Measurements from ENCODE around the gene AQP5.
"Not testable (repeated sequence)": the region's sequence is repeated elsewhere in the genome, so short reads cannot be mapped to it uniquely, and the experiment has no call there.

AQP5 gene

GRCh38 chr12:49980501-49981349, 19.1 kb downstream of the AQP5 start:
- DNase-seq (ENCODE audit: low spot score), result no peak

GRCh38 chr12:49982246-49983087, 20.8 kb downstream of the AQP5 start:
- DNase-seq (ENCODE audit: low spot score), result no peak

GRCh38 chr12:49983892-49984291, 22.2 kb downstream of the AQP5 start:
- no peak for DNase-seq (ENCODE audit: low spot score)

GRCh38 chr12:49984476-49985359, 23.0 kb downstream of the AQP5 start:
- DNase-seq (ENCODE audit: low spot score), result no peak

GRCh38 chr12:49985981-49986380, 24.3 kb downstream of the AQP5 start:
- no peak for DNase-seq (ENCODE audit: low spot score)

GRCh38 chr12:49986476-49986875, 24.8 kb downstream of the AQP5 start:
- not testable (repeated sequence) for DNase-seq (ENCODE audit: low spot score)

- no peak for DNase-seq (ENCODE audit: low spot score)
Measured at GRCh38 chr12:49987625-49988303, 26.1 kb downstream of the AQP5 start.

GRCh38 chr12:49989400-49989799, 27.7 kb downstream of the AQP5 start:
- DNase-seq (ENCODE audit: low spot score), result not testable (repeated sequence)

- no peak for DNase-seq (ENCODE audit: low spot score)
Measured at GRCh38 chr12:49990273-49990672, 28.6 kb downstream of the AQP5 start.

- no peak for DNase-seq (ENCODE audit: low spot score)
Measured at GRCh38 chr12:49998453-49998852, 36.8 kb downstream of the AQP5 start.

- DNase-seq (ENCODE audit: low spot score), result no peak
Measured at GRCh38 chr12:50003595-50003994, 41.9 kb downstream of the AQP5 start.

GRCh38 chr12:50004696-50005095, 43.0 kb downstream of the AQP5 start:
- no peak for DNase-seq (ENCODE audit: low spot score)

GRCh38 chr12:50005175-50005574, 43.5 kb downstream of the AQP5 start:
- no peak for DNase-seq (ENCODE audit: low spot score)

GRCh38 chr12:50006280-50006679, 44.6 kb downstream of the AQP5 start:
- no peak for DNase-seq (ENCODE audit: low spot score)

GRCh38 chr12:50006754-50007442, 45.2 kb downstream of the AQP5 start:
- DNase-seq (ENCODE audit: low spot score), result no peak

GRCh38 chr12:50013361-50014147, 51.9 kb downstream of the AQP5 start:
- DNase-seq (ENCODE audit: low spot score), result no peak

- no peak for DNase-seq (ENCODE audit: low spot score)
Measured at GRCh38 chr12:50014342-50014741, 52.7 kb downstream of the AQP5 start.

All from activated CD4-positive, alpha-beta T cell treated with anti-CD3 and anti-CD28 coated beads, Interleukin-2, Interleukin-4, amounts not matched to agents 100 ng/mL and 50 ng/mL, durations not matched to agents 16 hours and 8 hours (primary cell).